IPS-NIHi7 (cell line): ENCODE data around the gene CFAP100.

ENCODE experiments used
- DNase-seq: peaks from one replicate; pipeline ENCODE4 v3.0.0; 2012; ENCODE audit warnings: mixed read lengths; ENCODE audit errors: extremely low spot score

CFAP100 gene

GRCh38 chr3:126421573-126422119, 26.9 kb downstream of the CFAP100 start:
- no peak for DNase-seq

GRCh38 chr3:126422121-126422520, 27.4 kb downstream of the CFAP100 start:
- no peak for DNase-seq

- no peak for DNase-seq
These were observed 27.9 kb downstream of the CFAP100 start for GRCh38 chr3:126422571-126423091.

- no peak for DNase-seq
These were observed 28.7 kb downstream of the CFAP100 start for GRCh38 chr3:126423191-126424038.

GRCh38 chr3:126424039-126424717, 29.5 kb downstream of the CFAP100 start:
- no peak for DNase-seq

DNA sequence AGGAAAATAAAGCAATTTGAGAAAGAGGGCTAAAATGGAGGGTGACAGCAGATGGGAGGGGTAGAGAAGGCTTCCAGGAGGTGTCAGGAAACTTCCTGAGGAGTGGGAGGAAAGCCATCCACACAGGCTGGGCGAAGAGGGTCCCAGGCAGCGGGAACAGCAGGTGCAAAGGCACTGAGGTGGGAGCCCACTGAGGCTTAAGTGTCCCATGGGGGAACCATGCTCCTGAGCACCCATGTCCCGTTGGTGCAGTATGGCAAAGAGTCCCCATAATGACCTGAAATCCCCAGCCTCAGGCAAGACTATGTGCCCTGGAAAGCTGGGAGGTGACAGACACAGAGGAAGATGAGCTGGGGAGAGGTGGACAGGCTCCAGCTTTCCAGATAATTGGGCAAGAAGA, 30.0 kb downstream of the CFAP100 start:
- no peak for DNase-seq

- no peak for DNase-seq
These were observed 36.4 kb downstream of the CFAP100 start for GRCh38 chr3:126431103-126431534.

- no peak for DNase-seq
These were observed 37.8 kb downstream of the CFAP100 start for GRCh38 chr3:126432361-126433104.

GRCh38 chr3:126433105-126433430, 38.4 kb downstream of the CFAP100 start:
- DNase-seq = no peak

DNA sequence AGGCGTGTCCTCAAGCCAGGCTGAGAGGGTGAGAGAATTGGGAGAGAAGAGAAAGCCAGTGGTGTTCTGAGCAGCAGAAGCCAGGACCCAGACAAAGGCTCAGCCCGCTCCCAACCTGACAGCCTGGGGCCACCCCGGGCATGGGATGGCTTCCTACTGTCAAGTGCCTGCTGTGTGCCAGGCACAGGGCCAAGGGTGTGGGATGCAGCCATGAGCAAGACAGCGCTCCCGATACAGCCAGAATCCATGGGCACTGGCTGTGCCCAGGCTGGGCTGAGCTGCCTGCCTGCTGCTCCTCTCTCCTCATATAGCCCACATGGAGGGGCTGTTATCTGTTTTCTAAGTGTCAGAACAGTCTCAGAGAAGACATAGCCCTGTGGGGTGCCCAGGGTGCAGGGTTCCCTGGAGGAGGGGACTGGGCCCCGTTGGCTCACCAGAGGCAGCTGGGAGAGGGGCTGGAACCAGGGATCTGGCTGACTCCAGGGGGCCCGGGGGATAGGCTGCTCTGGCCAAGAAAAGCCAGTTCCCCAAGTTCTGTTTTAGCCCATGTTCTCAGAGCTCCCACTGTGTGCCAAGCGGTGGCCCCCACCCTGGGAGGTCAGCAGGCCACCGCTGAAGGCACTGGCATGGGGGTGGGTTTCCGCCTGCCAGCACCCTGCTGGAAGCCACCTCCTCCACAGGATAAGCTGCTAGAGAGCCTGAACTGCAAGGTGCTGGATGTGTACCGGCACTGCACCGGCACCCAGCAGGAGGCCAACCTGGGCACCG, 39.0 kb downstream of the CFAP100 start:
- no peak for DNase-seq

DNA sequence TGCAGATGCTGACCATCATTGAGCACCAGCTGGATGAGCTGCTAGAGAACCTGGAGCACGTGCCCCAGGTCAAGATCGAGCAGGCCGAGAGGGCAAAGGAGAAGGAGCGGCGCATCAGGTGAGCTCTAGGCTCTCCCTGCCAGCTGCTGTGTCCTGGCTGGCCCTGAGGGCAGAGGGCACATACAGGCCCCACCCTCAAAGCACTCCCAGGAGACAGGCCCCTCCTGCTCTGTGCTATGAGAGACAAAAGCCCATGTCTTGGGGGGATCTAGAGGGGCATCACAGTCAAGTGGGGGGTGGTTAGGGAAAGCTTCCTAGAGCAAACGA, 39.5 kb downstream of the CFAP100 start:
- DNase-seq = no peak

DNA sequence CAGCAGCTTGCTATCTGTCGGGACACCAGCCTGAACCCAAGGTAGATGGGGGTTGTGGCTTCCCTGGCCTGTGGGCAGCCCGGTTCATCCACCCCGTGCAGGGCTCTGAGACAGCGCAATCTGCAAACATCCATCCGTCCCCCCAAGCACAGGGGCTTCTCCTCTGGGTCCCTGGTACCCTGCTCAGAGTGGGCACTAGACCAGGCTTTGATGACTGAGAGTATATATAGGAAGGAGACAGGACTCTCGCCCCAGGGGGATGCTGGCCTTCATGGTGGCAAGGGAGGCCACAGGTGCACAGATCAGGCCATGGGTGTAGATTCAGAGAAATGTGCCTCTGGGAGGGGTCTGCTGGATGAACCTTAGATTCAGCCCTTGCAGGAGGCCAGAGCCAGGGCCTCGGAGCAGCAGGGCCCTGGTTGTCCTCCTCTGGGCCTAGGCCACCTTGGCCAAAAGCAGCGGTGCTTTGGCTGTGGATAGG, 40.3 kb downstream of the CFAP100 start:
- DNase-seq = no peak

GRCh38 chr3:126435456-126436315, 41.0 kb downstream of the CFAP100 start:
- DNase-seq = no peak

DNA sequence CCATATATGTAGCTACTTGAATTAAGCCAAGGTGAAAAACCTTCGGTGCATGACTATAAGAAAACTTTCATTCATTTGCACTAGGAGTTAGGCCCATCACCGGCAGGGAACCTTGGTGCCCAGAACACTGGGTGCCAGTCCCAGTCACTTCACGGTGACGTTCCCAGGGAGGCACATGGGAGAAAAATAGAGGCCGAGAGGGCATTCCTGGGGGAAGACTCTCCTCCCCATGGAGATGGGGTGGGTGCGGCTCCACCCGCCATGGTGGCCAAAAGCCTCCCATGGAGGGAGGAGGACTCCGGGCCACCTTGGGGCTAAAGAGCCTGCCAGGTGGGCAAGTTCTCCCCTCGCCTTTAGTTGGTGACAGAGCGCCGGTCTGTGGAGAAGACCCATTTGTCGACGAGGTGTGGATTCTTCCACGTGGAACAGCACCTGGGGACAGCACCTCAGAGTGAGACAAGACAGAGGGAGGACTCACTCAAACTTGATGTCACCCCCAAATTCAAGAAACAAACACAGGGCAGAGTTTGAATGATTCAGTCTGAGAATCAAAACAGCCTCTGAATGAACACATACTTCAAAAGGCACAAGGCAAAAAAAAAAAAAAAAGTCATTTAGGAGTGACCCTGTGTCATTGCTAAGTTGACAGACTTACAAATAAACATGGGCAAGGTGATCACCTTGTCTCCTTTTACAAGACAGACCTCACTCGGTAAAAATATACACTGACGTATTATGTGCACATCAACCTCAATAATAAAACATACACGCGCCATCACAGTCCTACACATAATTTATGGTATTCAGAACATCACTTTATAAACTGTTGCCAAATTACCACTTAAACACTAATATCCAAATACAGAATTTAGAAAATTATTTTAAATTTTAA, 42.4 kb downstream of the CFAP100 start:
- DNase-seq = no peak

- DNase-seq = no peak
These were observed 43.5 kb downstream of the CFAP100 start for GRCh38 chr3:126438186-126438585.

- no peak for DNase-seq
These were observed 44.0 kb downstream of the CFAP100 start for GRCh38 chr3:126438746-126439145.

DNA sequence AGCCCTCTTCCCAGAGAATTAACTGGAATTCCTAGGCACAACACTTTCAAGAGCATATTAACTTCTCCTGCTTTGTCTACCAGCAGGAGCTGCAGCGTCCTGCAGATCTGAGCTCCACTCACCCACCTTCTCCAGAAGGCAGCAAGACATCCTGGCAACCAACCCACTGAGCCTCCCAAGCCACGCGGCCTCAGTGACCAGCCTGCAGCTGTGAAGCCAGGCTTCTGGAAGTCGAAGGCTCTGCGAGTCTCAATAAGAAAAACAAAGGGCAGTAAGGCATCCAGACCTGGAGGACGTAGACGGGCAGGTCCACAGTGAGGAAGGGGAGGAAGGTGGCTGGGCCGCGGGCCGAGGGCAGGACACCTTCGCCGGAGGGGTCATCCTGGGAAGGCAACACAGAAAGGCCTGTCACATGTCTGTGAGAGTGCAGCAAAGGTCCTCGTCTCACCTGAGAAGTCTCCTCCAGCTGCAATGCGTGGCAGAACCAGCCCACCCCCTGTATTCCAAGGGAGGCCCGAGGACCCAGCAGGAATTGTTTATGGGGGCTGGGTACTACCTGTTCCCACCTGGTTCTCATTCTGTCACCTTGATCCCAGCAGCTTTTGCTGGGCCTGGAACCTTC, 44.7 kb downstream of the CFAP100 start:
- DNase-seq = no peak

DNA sequence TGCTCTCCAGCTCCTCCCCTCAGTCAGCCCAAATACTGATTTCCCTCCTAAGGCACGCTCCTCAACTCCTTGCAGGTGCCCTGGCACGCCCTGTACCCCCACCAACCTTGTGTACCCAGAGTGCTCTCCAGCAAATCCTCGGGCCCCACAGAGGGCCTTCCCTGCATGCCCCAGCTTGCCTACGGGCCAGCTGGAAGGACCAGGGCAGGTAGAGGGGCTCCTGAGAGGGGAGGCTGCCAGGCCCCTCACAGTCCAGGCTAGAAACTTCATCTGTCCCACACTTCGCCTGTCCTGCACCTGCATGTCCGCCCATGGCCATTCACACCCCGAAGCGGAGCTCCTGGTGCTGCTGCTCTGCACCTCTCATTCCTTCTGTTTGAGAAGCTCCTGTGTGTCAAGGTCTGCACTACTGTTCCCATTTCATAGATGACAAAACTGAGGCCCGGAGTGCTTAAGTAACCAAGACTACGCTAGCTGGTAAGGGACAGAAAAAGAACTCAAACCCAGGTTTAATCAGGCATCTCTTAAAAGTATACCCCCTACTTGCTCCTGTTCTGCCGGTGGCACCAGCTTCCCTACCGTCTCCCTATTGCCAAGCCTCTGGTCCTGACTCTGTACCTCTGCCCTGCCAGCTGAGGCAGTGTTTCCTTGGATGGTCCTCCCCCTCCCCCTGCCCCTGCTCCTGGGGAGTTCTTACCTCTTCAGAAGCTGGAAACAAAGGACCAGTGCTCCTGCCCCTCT, 45.4 kb downstream of the CFAP100 start:
- no peak for DNase-seq
